Mesodermal cell (in vitro differentiated cells): Measurements from ENCODE around the gene TMEM132A.
"Not testable (repeated sequence)": the region's sequence is repeated elsewhere in the genome, so short reads cannot be mapped to it uniquely, and the experiment has no call there.

Source experiments
- H3K27ac ChIP-seq: 2 replicates; pipeline ENCODE4 v1.7.0; 2013; ENCODE audit warnings: mild to moderate bottlenecking, low read depth, low read length, moderate library complexity; ENCODE audit not compliant: severe bottlenecking
- H3K36me3 ChIP-seq: 2 replicates; pipeline ENCODE4 v1.7.1; 2013; ENCODE audit warnings: mild to moderate bottlenecking, low read length, moderate library complexity; ENCODE audit not compliant: control insufficient read depth, insufficient read depth
- H3K4me1 ChIP-seq: one replicate; pipeline ENCODE4 v1.7.1; 2013; ENCODE audit warnings: mild to moderate bottlenecking, low read length; ENCODE audit not compliant: insufficient read depth, control insufficient read depth, poor library complexity, severe bottlenecking
- H3K4me3 ChIP-seq: 2 replicates; pipeline ENCODE4 v1.7.0; 2013; ENCODE audit warnings: low read length, control low read depth, mild to moderate bottlenecking; ENCODE audit not compliant: insufficient read depth, poor library complexity, severe bottlenecking; ENCODE audit errors: extremely low read depth
- H3K9me3 ChIP-seq: 2 replicates; pipeline ENCODE4 v1.7.1; 2013; ENCODE audit warnings: mild to moderate bottlenecking, low read length, moderate library complexity; ENCODE audit not compliant: control insufficient read depth
- WGBS, 2 experiments: methylation state at CpG; one replicate each; pipeline ENCODE4 v1.1.5; 2013; ENCODE audit warnings: missing lambda C conversion rate in 2 of 2; ENCODE audit not compliant: insufficient coverage in 2 of 2; 5-methylcytosine and 5-hydroxymethylcytosine counted together

The TMEM132A gene

DNA sequence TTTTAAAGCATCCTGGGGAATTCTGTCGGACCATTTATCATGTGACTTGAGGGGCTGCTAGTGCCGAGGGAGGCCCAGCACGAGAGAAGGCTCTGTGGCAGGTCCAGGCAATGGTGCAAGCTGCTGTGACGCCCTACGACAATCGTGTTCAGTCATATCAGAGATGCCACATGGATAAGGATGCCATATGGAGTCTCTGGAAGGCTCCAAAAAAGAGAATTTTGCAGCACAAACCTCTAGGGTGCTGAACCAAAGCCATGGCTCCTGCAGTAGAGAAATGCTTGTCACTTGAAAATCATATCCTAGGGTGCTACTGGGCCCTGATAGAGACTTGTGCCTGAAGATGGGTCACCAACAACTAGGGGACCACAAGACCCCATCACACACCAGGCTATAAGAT lies 40.5 kb downstream of the TMEM132A start:
- Histone ChIP-seq H3K4me3 (no peak overlapping the region), H3K36me3 (no peaks in the 10 kb centered on the region), H3K4me1 (no peaks in the 10 kb centered on the region), H3K27ac (no peak overlapping the region), H3K9me3 (no peaks in the 10 kb centered on the region)
- WGBS, 2 experiments = 88 to 91% methylated on average over 6 of the region's 6 CpGs

DNA sequence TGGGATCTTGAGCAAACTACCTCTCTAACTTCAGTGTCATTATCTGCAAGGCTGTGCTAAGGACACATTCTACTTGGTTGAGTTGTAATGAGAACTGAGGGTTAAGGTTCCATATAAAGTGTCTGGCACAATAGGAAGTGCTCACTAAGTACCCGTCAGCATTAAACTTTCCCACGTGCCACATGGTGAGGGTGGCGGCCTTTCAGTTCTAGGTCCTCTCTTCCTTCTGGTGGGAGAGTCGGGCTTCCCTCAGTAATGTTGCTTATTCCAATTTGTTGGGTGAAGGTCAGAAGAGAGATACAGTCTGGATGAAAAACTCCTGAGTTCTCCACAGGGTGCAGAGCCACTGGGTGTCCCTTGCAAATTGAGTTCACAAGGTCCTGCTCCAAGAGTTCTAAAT lies 42.6 kb downstream of the TMEM132A start:
- Histone ChIP-seq H3K4me3 (no peak overlapping the region), H3K36me3 (no peaks in the 10 kb centered on the region), H3K27ac (no peak overlapping the region), H3K4me1 (no peaks in the 10 kb centered on the region), H3K9me3 (no peaks in the 10 kb centered on the region)
- 90 to 100% methylated on average over 2 of the region's 4 CpGs for WGBS, 2 experiments

DNA sequence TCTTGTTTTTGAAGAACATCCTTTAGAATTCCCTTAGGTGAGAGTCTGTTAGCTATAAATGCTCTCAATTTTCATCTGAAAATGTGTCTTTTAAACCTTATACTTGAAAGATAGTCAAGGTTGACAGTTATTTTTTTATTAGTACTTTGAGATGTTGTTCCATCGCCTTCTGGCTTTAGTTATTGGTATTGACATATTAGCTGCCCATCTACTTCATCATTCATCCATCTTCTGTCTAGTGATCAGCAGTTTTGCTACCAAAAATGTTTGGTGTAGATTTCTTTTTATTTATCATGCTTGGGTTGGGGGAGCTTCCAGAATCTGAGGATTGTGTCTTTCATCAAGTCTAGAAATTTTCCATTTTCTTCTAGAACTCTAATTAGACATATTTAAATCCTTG lies 44.0 kb downstream of the TMEM132A start:
- no peaks in the 10 kb centered on the region for H3K9me3 ChIP-seq
- no peak overlapping the region for H3K4me3 ChIP-seq
- H3K27ac ChIP-seq = no peak overlapping the region
- H3K4me1 ChIP-seq = no peaks in the 10 kb centered on the region
- H3K36me3 ChIP-seq = no peaks in the 10 kb centered on the region
- WGBS, 2 experiments = no CpG with 5 or more reads among the region's 1 CpG

DNA sequence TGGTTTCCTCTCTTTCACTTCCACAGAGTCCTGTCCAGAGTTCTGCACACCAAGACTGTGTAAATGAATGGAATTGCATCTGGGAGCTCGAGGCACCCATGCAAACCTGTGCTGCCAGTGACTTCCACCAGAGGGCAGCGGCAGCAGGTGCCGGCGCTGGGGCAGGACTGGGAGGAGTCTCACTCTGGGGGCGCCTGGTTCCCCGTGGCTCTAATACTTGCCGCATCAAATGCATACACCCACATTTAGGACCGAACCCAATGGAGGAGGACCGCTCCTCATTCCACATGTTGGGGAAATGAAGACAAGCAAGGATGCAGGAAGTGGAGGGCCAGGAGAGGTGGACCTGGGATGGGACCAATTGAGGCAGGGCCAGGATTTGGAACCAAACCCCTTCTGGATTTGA lies 46.1 kb downstream of the TMEM132A start:
- no peaks in the 10 kb centered on the region for H3K4me1 ChIP-seq
- H3K27ac ChIP-seq = no peak overlapping the region
- no peaks in the 10 kb centered on the region for H3K36me3 ChIP-seq
- H3K4me3 ChIP-seq = no peak overlapping the region
- WGBS, 2 experiments = 19 to 50% methylated on average over 5 of the region's 9 CpGs
- H3K9me3 ChIP-seq = no peaks in the 10 kb centered on the region

DNA sequence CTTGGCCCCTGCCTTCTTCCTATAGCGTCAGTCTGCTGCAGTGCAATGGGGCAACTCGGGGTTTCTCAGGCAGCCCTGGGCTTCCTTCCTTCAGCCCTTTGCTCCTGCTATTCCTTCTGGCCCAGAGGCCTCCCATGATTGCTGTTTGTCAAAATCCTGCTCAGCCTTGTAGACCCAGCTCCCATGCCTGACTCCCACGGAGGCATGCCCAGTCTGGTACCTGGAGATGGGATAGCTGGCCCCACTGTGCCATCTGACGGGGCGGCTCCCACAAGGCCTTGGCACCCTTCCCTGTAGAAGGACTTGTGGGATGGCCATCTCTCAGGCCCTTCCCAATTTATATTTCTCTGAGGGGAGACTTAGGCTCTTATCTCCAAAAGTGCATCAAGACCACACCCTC lies 46.6 kb downstream of the TMEM132A start:
- Histone ChIP-seq H3K36me3 (no peaks in the 10 kb centered on the region), H3K4me1 (no peaks in the 10 kb centered on the region), H3K27ac (no peak overlapping the region), H3K4me3 (no peak overlapping the region), H3K9me3 (no peaks in the 10 kb centered on the region)
- 75 to 89% methylated on average over 3 to 5 of the region's 5 CpGs for WGBS, 2 experiments

DNA sequence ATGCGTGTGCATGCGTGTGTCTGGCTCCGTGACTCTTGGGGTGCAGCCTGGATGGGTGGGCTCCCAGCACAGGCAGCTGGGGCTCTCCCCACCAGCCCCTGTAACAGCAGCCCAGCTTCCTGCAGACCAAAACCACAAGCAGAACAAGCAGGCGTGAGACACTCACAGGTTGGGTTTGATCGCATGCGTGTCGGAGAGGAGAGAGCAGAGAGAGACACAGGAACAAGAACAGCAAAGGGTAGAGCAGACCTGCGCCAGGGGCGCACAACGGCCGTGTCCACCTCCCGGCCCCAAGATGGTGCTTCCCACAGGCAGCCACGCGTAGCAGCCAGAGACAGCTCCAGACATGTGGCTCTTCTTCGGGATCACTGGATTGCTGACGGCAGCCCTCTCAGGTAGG lies 47.3 kb downstream of the TMEM132A start, which contains the start of gene CD6:
TSS of gene CD6 (plus strand) at position 161 of the 400 bp plus-strand sequence. CDS start at position 347, 186 bp downstream.
- H3K36me3 ChIP-seq = no peaks in the 10 kb centered on the region
- WGBS, 2 experiments = 90 to 92% methylated on average over 14 to 15 of the region's 16 CpGs
- H3K27ac ChIP-seq = no peak within 1 kb of the TSS
- no peaks in the 10 kb centered on the region for H3K4me1 ChIP-seq
- H3K9me3 ChIP-seq = no peaks in the 10 kb centered on the region
- H3K4me3 ChIP-seq = no peak within 1 kb of the TSS

DNA sequence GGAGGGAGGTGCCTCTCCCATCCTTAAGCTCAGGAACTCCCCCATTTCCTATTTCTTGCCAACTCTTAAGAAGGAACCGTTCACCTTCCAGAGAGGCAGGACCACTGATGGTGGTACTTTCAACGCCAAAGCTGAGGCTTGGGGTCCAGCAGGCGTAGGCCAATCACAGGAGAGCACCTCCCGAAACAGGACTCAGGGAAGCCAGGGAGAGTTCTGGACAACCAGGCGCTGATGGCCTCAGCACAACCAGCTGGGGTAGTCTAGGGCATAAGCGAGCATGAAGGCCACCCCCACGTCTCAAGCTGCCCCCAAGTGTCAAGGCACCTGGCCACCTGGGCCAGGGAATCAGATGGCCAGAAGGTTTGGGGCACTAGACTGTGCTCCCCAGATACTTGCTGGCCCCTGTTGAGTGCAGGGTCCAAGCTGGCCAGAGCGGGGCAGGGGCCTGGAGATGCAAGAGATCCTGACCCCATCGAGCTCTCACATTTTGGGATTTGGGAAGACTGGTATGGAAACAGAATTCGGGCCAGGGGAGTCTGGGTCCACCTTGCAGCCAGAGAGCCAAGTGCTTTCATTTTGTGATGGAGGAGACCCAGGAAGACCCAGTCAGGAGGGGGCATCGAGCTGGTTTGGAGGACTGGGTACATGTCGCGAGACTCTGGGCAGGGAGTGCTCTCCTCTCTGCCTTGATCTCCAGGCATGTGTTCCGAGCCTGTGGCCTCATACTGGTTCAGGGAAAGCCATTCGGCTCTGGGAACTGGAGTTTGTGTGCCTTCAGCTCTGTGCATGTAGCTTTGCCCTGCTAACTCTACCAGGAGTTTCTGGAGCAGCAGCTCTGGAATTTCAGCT lies 48.1 kb downstream of the TMEM132A start:
- H3K36me3 ChIP-seq = no peaks in the 10 kb centered on the region
- no peaks in the 10 kb centered on the region for H3K9me3 ChIP-seq
- H3K4me3 ChIP-seq = no peak overlapping the region
- no peak overlapping the region for H3K27ac ChIP-seq
- 92 to 95% methylated on average over 14 to 15 of the region's 15 CpGs for WGBS, 2 experiments
- no peaks in the 10 kb centered on the region for H3K4me1 ChIP-seq

DNA sequence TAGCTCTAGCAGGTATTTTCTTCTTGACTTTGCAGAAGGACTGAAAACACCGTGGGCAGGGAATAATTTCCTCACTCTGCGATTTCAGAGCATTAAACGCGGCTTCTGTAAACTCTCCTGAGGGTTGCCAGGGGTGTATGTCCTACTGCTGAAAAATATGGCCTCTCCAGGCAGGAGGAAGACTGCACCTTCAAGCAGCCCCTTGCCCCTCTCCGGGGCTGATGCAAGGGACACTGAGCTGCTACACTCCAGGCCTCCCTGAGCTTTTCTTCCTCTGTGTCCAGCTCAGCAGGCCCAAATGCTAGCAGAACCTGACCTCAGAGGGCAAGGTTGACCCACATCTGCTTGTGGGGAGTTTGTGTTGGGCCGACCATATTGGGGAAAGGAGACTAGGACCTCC lies 49.4 kb downstream of the TMEM132A start:
- no peak overlapping the region for H3K4me3 ChIP-seq
- H3K9me3 ChIP-seq = no peaks in the 10 kb centered on the region
- WGBS, 2 experiments = 91 to 92% methylated on average over 5 of the region's 6 CpGs
- no peaks in the 10 kb centered on the region for H3K36me3 ChIP-seq
- no peak overlapping the region for H3K27ac ChIP-seq
- no peaks in the 10 kb centered on the region for H3K4me1 ChIP-seq

DNA sequence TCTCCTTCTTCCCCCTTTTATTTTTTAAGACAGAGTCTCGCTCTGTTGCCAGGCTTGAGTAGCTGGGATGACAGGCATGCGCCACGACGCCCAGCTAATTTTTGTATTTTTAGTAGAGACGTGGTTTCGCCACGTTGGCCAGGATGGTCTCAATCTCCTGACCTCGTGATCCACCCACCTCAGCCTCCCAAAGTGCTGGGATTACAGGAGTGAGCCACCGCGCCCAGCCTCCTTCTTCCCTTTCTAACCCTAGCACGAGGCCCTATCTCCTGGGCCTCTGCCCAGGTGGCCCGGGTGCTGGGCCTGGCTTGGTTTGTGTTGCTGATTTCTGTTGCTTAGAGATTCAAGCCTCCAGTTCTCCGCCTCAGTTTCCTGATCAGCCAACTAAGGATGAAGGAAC lies 50.1 kb downstream of the TMEM132A start:
- WGBS, 2 experiments = 84% methylated on average over 8 to 11 of the region's 13 CpGs
- H3K27ac ChIP-seq = not testable (repeated sequence)

DNA sequence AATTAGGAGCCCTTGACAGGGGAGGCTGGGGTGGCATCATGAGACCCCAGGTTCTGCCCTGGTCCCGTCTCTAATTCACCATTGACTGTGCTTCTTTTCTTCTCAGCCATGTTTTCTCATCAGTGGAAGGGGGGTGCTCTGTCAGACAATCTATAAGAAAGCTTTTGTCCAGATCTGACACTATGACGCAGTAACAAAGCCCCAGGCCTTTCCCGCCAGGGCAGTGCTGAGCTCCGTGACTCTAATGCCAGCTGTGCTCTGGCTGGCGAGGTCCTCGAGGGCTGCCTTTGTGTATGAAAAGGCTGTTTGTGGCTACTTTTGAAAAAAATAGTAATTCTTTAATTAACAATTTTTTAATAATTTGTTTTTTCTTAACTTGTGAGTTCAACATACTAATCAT lies 50.5 kb downstream of the TMEM132A start:
- Histone ChIP-seq H3K27ac (no peak overlapping the region), H3K9me3 (no peaks in the 10 kb centered on the region), H3K4me3 (no peak overlapping the region), H3K4me1 (no peaks in the 10 kb centered on the region), H3K36me3 (no peaks in the 10 kb centered on the region)
- 100% methylated on average over 1 of the region's 6 CpGs for WGBS, 2 experiments

More for the DNA sequence above, 50.1 kb downstream of the TMEM132A start:
- H3K4me3 ChIP-seq, H3K4me1 ChIP-seq, H3K36me3 ChIP-seq, H3K9me3 ChIP-seq: not testable (repeated sequence)

DNA sequence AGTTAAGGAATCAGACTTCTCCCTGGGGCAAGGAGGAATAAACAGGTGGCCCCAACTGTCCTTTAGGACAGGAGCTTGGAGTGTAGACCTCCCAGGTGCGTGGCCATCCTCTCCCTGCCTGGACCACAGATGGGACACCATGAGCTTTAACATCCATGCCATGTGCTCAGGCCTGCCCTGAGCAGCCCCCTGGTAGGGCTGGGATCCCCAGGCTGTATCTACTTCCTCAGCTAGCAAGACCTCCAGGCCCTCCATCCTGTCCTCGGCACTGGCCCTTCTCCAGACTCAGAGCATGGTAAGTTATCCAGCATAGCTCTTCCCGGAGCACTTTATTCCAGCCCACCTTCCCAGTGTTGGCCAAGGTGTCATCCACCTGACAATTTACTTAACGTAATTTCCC lies 53.0 kb downstream of the TMEM132A start:
- WGBS, 2 experiments = 83 to 94% methylated on average over 3 of the region's 4 CpGs
- no peaks in the 10 kb centered on the region for H3K36me3 ChIP-seq
- H3K4me1 ChIP-seq = no peaks in the 10 kb centered on the region
- H3K4me3 ChIP-seq = no peak overlapping the region
- H3K9me3 ChIP-seq = no peaks in the 10 kb centered on the region
- H3K27ac ChIP-seq = no peak overlapping the region
